HEK293T (cell line): Measurements from ENCODE around the gene FRK.

Experiments
- CTCF ChIA-PET: fragments of 350-600 bp; formaldehyde crosslinking; extraction: SDS; loops from one replicate; lab custom pipeline; 2021; ENCODE audit warnings: antibody characterized with exemption, inconsistent platforms; lab: Yijun Ruan, JAX
- POLR2A ChIA-PET: fragments of 350-600 bp; formaldehyde crosslinking; extraction: SDS; loops from one replicate; lab custom pipeline; 2020; ENCODE audit warnings: antibody characterized with exemption, inconsistent platforms; lab: Yijun Ruan, JAX
- DNase-seq: peaks from one replicate; pipeline ENCODE4 v3.0.0; 2012; ENCODE audit warnings: mixed read lengths; ENCODE audit errors: extremely low spot score
- ARNT ChIP-seq: fragments of 450-650 bp; IDR thresholded peaks from 2 replicates; pipeline ENCODE4 v1.6.1; 2017; ENCODE audit warnings: mild to moderate bottlenecking
- BHLHE40 ChIP-seq: fragments of 450-650 bp; IDR thresholded peaks from 2 replicates; pipeline ENCODE4 v1.6.1; 2016; ENCODE audit warnings: mild to moderate bottlenecking, moderate library complexity, borderline replicate concordance
- CTBP1 ChIP-seq: fragments of 450-650 bp; IDR thresholded peaks from 2 replicates; pipeline ENCODE4 v1.6.1; 2016; ENCODE audit warnings: borderline replicate concordance
- ELF4 ChIP-seq: fragments of 450-650 bp; IDR thresholded peaks from 2 replicates; pipeline ENCODE4 v1.6.1; 2017; ENCODE audit warnings: antibody characterized with exemption
- FOXA1 ChIP-seq: fragments of 450-650 bp; IDR thresholded peaks from 2 replicates; pipeline ENCODE4 v1.6.1; 2016; ENCODE audit warnings: mild to moderate bottlenecking
- FOXK2 ChIP-seq: fragments of 450-650 bp; IDR thresholded peaks from 2 replicates; pipeline ENCODE4 v1.6.1; 2016; ENCODE audit warnings: mild to moderate bottlenecking
- FOXM1 ChIP-seq: fragments of 450-650 bp; IDR thresholded peaks from 2 replicates; pipeline ENCODE4 v1.6.1; 2017; ENCODE audit warnings: mild to moderate bottlenecking, borderline replicate concordance
- HDGF ChIP-seq: fragments of 450-650 bp; IDR thresholded peaks from 2 replicates; pipeline ENCODE4 v1.6.1; 2017; ENCODE audit warnings: antibody characterized with exemption, borderline replicate concordance
- L3MBTL2 ChIP-seq: fragments of 450-650 bp; conservative IDR thresholded peaks from 2 replicates; pipeline ENCODE4 v1.6.1; 2016; ENCODE audit warnings: mild to moderate bottlenecking
- LEF1 ChIP-seq: fragments of 450-650 bp; IDR thresholded peaks from 2 replicates; pipeline ENCODE4 v1.6.1; 2017; ENCODE audit warnings: mild to moderate bottlenecking, borderline replicate concordance
- NFRKB ChIP-seq: fragments of 450-650 bp; IDR thresholded peaks from 2 replicates; pipeline ENCODE4 v1.6.1; 2016; ENCODE audit warnings: mild to moderate bottlenecking, moderate library complexity
- PKNOX1 ChIP-seq: fragments of 450-650 bp; IDR thresholded peaks from 2 replicates; pipeline ENCODE4 v1.6.1; 2016
- SP1 ChIP-seq: fragments of 450-650 bp; IDR thresholded peaks from 2 replicates; pipeline ENCODE4 v1.6.1; 2017
- SUZ12 ChIP-seq: fragments of 450-650 bp; IDR thresholded peaks from 2 replicates; pipeline ENCODE4 v1.6.1; 2016; ENCODE audit warnings: mild to moderate bottlenecking
- TARDBP ChIP-seq: fragments of 450-650 bp; IDR thresholded peaks from 2 replicates; pipeline ENCODE4 v1.6.1; 2016
- ZNF384 ChIP-seq: fragments of 450-650 bp; IDR thresholded peaks from 2 replicates; pipeline ENCODE4 v1.6.1; 2016

The FRK gene

GRCh38 chr6:116004841-116005815, 55.6 kb downstream of the FRK start:
- ChIA-PET CTCF (no interaction called here), POLR2A (no interaction called here)
- no peak for TF ChIP-seq FOXK2
- no peak for TF ChIP-seq ZNF384
- TF ChIP-seq PKNOX1, result peak; percentile 77
- no peak for TF ChIP-seq NFRKB
- no peak for TF ChIP-seq FOXM1
- TF ChIP-seq FOXA1, result no peak
- TF ChIP-seq SP1, result no peak
- no peak for TF ChIP-seq BHLHE40
- no peak for DNase-seq

DNA sequence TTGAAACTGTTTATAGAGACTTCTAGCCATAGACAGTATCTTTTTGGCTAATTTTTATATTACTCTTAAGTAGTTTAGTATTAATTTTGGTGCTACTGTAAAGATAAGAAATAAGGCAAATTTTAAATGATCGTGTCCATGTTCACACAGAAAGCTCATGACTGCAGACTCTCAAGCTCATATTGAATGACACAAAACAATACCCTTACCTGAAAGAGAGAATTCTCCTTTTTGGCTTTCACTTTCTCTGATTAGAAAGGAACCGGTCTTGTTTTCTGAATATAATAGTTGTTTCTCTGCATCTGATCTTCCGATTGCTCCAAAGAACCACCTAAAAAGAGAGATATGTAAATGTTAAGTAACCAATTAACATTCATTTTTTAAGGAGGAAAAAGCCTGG, 57.0 kb downstream of the FRK start:
- CTCF ChIA-PET, result no interaction called here
- no peak for TF ChIP-seq FOXM1
- TF ChIP-seq FOXA1, result no peak
- TF ChIP-seq ZNF384, result no peak
- no peak for TF ChIP-seq SP1
- no peak for TF ChIP-seq LEF1
- TF ChIP-seq SUZ12, result no peak
- TF ChIP-seq ARNT, result no peak
- no peak for TF ChIP-seq BHLHE40
- TF ChIP-seq FOXK2, result no peak
- TF ChIP-seq L3MBTL2, result no peak
- TF ChIP-seq CTBP1, result no peak
- no peak for TF ChIP-seq PKNOX1
- no peak for TF ChIP-seq HDGF
- TF ChIP-seq TARDBP, result no peak
- no peak for TF ChIP-seq NFRKB
- TF ChIP-seq ELF4, result no peak
- no peak for DNase-seq
- POLR2A ChIA-PET, result no interaction called here

- ChIA-PET CTCF (no interaction called here), POLR2A (no interaction called here)
- TF ChIP-seq LEF1 (no peak), HDGF (no peak), ZNF384 (no peak), ELF4 (no peak), PKNOX1 (no peak), L3MBTL2 (no peak), CTBP1 (no peak), SUZ12 (no peak), ARNT (no peak), FOXA1 (no peak), BHLHE40 (no peak), FOXM1 (no peak), TARDBP (no peak), FOXK2 (no peak)
These were observed 57.9 kb downstream of the FRK start for GRCh38 chr6:116002756-116003155.

DNA sequence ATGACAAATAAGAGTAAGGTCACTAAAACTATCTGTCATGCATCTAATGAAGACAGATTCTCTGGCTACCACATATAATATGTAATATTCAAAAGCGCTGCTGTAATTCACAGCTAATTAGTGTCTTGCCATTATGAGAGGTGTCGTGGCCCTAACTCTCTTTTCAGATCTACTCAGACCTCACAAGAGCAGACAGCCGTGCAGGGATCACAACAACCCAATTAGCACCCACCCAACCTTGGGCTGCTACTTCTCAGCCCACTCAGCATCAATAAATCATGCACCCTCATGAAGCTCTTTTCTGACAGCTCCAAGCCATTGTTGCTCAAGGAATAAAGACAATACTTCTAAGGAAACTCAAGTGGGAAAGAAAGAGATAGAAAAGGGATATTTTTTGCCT, 61.5 kb downstream of the FRK start:
- DNase-seq, result no peak
- ChIA-PET CTCF (no interaction called here), POLR2A (no interaction called here)
- TF ChIP-seq FOXM1, result no peak
- no peak for TF ChIP-seq LEF1
- TF ChIP-seq SUZ12, result no peak
- TF ChIP-seq FOXA1, result no peak
- TF ChIP-seq HDGF, result no peak
- no peak for TF ChIP-seq L3MBTL2
- TF ChIP-seq PKNOX1, result no peak
- no peak for TF ChIP-seq CTBP1
- TF ChIP-seq SP1, result no peak

More at GRCh38 chr6:116002756-116003155, 57.9 kb downstream of the FRK start:
- no peak for DNase-seq

DNA sequence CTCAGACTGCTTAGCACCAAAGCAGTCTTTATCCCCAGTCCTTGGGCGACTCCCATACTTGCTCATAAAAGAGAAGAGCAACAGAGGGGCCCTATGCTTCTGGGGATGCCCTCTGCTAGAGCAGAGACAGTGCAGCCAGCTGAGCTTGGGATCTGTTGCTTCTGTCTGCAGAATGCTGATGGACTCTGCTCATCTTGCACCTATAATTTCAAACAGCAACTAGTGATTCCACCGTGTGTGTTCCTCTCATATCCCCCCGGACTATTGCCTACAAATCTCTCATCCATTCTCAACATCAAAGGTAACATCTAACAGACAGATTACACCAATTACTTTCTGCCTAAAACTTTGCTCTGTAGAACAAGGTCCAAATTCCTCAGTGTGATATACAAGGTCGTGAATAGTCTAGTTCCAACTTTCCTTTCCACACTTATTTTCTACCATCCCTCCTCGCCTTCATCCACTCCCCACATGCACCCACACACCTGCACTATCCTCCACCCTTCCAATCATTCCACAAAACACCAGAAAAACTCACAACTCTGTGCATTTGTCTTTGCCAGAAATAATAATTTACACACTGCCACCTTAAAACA, 62.6 kb downstream of the FRK start:
- ChIA-PET POLR2A (no interaction called here), CTCF (no interaction called here)
- TF ChIP-seq SUZ12, result no peak
- no peak for TF ChIP-seq BHLHE40
- no peak for TF ChIP-seq FOXA1
- TF ChIP-seq ZNF384, result no peak
- no peak for TF ChIP-seq FOXM1
- no peak for TF ChIP-seq ARNT
- no peak for TF ChIP-seq TARDBP
- TF ChIP-seq LEF1, result no peak
- no peak for TF ChIP-seq L3MBTL2
- TF ChIP-seq HDGF, result no peak
- TF ChIP-seq SP1, result no peak
- TF ChIP-seq ELF4, result no peak
- no peak for TF ChIP-seq PKNOX1
- no peak for TF ChIP-seq NFRKB
- TF ChIP-seq CTBP1, result no peak
- TF ChIP-seq FOXK2, result no peak
- DNase-seq, result no peak
